Central memory CD8-positive, alpha-beta T cell (primary cell): ENCODE results near the gene CSRP1.
"Not testable (repeated sequence)": the region's sequence is repeated elsewhere in the genome, so short reads cannot be mapped to it uniquely, and the experiment has no call there.

Experiments used
- ATAC-seq: fragments of 150-1000 bp; cut with Tn5 transposase; replicated peaks from 2 replicates; pipeline ENCODE4 v1.10.0; 2022; ENCODE audit warnings: mild to moderate bottlenecking, moderate FRiP score, moderate number of reproducible peaks; ENCODE audit not compliant: poor library complexity, severe bottlenecking; ENCODE audit errors: extremely low read depth
- DNase-seq, 2 donors: peaks; one replicate each; pipeline ENCODE4 v3.0.0; 2021; ENCODE audit warnings: low spot score in 2 of 2
- H3K27ac Mint-ChIP-seq: one replicate; pipeline ENCODE4 v1.8.0; 2022; ENCODE audit warnings: low read depth, mild to moderate bottlenecking, moderate library complexity, mixed read lengths
- H3K27me3 Mint-ChIP-seq: one replicate; pipeline ENCODE4 v1.8.0; 2022; ENCODE audit warnings: mixed read lengths
- H3K36me3 Mint-ChIP-seq: one replicate; pipeline ENCODE4 v1.8.0; 2022; ENCODE audit warnings: mild to moderate bottlenecking, moderate library complexity, mixed read lengths; ENCODE audit not compliant: insufficient read depth
- H3K4me1 Mint-ChIP-seq: one replicate; pipeline ENCODE4 v1.8.0; 2022; ENCODE audit warnings: mixed read lengths
- H3K4me3 Mint-ChIP-seq: one replicate; pipeline ENCODE4 v1.8.0; 2022; ENCODE audit warnings: mild to moderate bottlenecking, moderate library complexity, mixed read lengths
- H3K9me3 Mint-ChIP-seq: one replicate; pipeline ENCODE4 v1.8.0; 2022; ENCODE audit warnings: mixed read lengths

Gene CSRP1

GRCh38 chr1:201535046-201535918 lies 28.4 kb upstream of the CSRP1 start:
- peaks cover 51% of the 10 kb centered on the region for H3K27me3 Mint-ChIP-seq
- no peak for DNase-seq
- H3K27ac Mint-ChIP-seq: no peak overlapping the region
- H3K4me1 Mint-ChIP-seq: peaks cover 17% of the 10 kb centered on the region
- no peaks in the 10 kb centered on the region for H3K9me3 Mint-ChIP-seq
- no peak for ATAC-seq
- H3K36me3 Mint-ChIP-seq: peaks cover 1% of the 10 kb centered on the region
- H3K4me3 Mint-ChIP-seq: no peak overlapping the region

DNA sequence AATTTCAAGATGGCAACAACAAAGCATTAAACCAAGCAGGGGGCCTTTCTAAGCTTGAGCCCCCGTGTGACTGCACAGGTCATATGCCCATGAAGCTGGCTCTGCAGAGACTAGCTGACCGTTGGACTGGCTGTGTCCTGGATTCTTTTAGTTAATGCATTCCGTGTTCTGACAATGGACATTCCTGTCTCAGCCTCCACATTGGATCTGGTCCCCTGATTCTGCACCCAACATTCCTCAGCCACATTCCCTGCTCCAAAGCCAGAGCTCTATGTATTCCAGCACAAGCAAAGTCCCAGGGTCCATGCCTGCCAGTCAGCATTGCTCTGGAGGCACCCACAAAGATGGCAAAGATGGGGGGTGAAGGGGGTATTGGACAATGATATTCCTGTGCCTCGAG lies 26.9 kb upstream of the CSRP1 start:
- Mint-ChIP-seq H3K9me3 (no peaks in the 10 kb centered on the region), H3K36me3 (peaks cover 1% of the 10 kb centered on the region), H3K27ac (no peak overlapping the region), H3K4me1 (peaks cover 8% of the 10 kb centered on the region), H3K27me3 (peaks cover 41% of the 10 kb centered on the region), H3K4me3 (no peak overlapping the region)
- no peak for ATAC-seq
- no peak for DNase-seq

DNA sequence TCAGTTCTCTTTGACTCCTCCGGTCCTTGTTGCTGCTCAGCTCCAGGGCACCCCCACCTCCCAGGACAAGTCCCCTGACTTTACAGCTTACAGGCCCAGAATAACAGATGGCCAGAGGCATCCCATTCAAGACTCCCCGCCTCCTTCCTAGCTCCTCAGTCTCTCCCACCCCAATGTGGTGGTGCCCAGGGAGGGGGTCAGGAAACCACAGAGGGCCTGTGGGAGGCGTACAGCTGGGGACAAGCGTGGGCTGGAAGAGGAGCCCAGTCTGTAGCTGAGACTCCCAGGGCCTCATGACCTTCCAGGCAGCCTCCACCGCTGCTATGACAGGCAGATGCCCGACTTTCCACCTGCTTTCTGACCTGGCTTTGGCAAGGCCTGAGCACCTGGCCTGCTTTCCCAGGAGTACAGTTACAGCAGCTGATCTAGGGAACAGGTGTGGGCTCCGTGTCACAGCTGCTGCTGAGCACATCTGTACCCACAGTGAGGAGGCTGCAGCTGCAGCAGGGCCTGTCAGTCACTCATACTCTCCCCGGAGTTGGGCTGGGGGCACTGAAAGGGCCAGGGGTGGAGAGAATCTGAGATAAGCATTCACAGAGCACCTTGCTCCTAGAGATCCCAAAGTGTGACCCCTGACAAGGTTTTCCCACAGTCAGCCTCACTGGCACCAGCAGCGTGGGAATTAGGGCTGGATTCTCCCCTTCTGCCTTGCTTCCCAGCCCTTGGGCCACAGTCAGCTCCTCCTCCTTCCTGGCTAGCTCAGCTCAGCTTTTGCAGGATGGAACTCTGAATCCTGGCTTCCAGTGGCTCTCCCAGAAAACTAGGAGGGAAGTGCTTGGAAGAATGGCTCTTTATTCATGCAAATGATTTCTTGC lies 24.9 kb upstream of the CSRP1 start:
- peaks cover 21% of the 10 kb centered on the region for H3K27me3 Mint-ChIP-seq
- no peaks in the 10 kb centered on the region for H3K4me1 Mint-ChIP-seq
- H3K4me3 Mint-ChIP-seq: no peak overlapping the region
- no peaks in the 10 kb centered on the region for H3K9me3 Mint-ChIP-seq
- H3K27ac Mint-ChIP-seq: peak overlapping the region; percentile 44
- peaks cover 2% of the 10 kb centered on the region for H3K36me3 Mint-ChIP-seq
- ATAC-seq (no peak), DNase-seq (no peak)

DNA sequence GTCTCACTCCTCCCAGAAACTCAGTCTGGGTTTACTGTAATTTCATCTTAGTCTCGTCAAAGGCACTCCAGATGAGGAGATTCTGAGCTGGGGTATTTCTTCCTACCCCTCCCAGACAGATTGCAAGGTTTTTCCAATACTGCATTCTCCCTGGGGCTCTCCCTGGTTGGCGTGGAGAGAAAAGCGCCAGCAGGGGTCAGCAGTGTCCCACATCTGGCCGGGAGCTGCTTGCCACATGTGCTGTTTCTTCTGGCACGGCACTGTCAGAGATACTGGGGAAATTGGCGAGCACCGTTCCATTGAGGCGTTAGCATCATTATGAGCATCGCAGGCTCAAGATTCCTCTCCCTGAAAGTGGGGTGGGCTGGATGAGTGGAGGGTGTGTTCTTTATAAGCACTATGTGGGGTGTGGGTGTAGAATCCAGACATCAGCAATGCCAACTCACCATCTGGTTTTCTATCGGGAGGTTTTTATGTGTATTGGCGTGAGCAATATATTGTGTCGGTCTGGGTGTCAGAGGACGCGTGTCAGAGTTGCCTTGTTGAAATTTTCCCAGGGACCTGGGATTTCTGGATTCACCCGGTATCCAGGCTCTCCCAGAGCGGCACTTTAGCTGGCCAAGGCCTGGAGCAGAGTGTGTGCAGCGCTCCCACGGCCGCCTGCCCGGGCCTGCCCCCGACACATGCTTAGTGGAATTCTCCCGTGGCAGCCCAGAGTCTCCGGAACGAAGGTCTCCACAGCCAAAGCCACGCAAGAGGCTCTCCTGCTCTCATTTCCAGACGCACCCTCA lies 24.0 kb upstream of the CSRP1 start:
- Mint-ChIP-seq H3K36me3 (peaks cover 2% of the 10 kb centered on the region), H3K27ac (peak overlapping the region; percentile 44), H3K27me3 (peaks cover 12% of the 10 kb centered on the region), H3K4me1 (no peaks in the 10 kb centered on the region), H3K9me3 (no peaks in the 10 kb centered on the region), H3K4me3 (no peak overlapping the region)
- DNase-seq (no peak), ATAC-seq (no peak)

DNA sequence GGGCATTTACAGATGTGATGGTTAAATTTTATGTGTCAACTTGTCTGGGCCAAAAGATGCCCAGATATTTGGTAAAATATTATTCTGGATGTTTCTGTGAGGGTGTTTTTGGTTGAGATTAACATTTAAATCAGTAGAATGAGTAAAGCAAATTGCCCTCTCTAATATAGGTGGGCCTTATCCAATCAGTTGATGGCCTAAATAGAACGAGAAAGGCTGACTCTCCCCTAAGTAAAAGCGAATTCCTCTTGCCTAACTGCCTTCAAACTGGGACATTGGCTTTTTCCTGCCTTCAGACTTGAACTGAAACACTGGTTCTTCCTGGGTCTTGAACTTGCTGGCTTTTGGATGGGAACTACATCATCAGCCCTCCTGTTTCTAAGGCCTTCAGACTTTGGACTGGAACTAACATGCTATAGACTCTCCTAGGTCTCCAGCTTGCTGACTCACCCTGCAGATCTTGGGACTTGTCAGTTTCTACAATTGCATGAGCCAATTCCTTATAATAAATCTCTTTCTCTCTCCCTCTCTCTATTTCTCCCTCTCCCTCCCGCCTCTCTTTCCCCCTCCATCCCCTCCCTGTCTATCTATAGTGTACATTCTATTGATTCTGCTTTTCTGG lies 21.8 kb upstream of the CSRP1 start:
- peaks cover 11% of the 10 kb centered on the region for H3K27me3 Mint-ChIP-seq
- H3K36me3 Mint-ChIP-seq: peaks cover 5% of the 10 kb centered on the region
- H3K27ac Mint-ChIP-seq: no peak overlapping the region
- H3K4me3 Mint-ChIP-seq: no peak overlapping the region
- ATAC-seq (no peak), DNase-seq (no peak)
- no peaks in the 10 kb centered on the region for H3K4me1 Mint-ChIP-seq
- no peaks in the 10 kb centered on the region for H3K9me3 Mint-ChIP-seq

DNA sequence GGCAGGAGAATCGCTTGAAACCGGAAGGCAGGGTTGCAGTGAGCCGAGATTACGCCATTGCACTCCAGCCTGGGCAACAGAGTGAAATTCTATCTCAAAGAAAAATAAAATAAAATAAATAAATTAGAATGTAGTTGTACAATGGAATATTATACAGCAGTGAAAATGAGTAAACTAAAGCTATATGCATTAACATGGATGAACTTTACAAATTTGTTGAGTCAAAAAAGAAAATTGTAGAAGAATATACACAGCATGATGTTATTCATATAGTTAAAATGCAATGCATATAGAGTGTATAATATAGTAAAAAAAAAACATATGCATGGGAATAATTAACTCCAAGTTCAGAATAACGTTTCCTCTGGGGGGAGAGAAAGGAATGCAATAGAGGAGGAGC lies 21.0 kb upstream of the CSRP1 start:
- Mint-ChIP-seq H3K36me3 (peaks cover 5% of the 10 kb centered on the region), H3K27ac (no peak overlapping the region), H3K4me3 (no peak overlapping the region), H3K27me3 (peaks cover 8% of the 10 kb centered on the region), H3K9me3 (no peaks in the 10 kb centered on the region), H3K4me1 (no peaks in the 10 kb centered on the region)
- ATAC-seq (no peak), DNase-seq (no peak)

GRCh38 chr1:201525193-201525778 lies 18.4 kb upstream of the CSRP1 start:
- Mint-ChIP-seq H3K4me1 (no peaks in the 10 kb centered on the region), H3K27me3 (no peaks in the 10 kb centered on the region), H3K4me3 (no peak overlapping the region), H3K9me3 (no peaks in the 10 kb centered on the region), H3K36me3 (peaks cover 7% of the 10 kb centered on the region), H3K27ac (no peak overlapping the region)
- ATAC-seq (no peak), DNase-seq (no peak)

GRCh38 chr1:201520046-201520575 lies 13.2 kb upstream of the CSRP1 start:
- DNase-seq, H3K27ac Mint-ChIP-seq, H3K9me3 Mint-ChIP-seq, H3K4me1 Mint-ChIP-seq, H3K4me3 Mint-ChIP-seq, ATAC-seq, H3K27me3 Mint-ChIP-seq: not testable (repeated sequence)
- H3K36me3 Mint-ChIP-seq: peaks cover 12% of the 10 kb centered on the region

DNA sequence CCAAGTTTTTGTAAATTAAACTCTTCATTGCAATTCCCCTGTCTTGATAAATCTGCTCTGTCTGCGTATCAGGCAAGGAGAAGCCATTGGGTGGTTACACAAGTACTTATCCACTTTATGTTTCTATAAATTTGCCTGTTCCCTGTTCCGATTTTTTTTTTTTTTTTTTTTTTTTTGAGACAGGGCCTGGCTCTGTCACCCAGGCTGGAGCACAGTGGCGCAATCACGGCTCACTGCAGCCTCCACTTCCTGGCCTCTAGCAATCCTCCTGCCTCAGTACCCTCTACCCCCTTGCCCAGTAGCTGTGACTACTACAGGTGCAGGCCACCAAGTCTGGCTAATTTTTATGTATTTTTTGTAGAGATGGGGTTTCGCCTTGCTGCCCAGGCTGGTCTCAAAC lies 11.1 kb upstream of the CSRP1 start:
- Mint-ChIP-seq H3K27ac (no peak overlapping the region), H3K27me3 (no peaks in the 10 kb centered on the region), H3K36me3 (peaks cover 9% of the 10 kb centered on the region), H3K4me1 (no peaks in the 10 kb centered on the region), H3K4me3 (no peak overlapping the region), H3K9me3 (no peaks in the 10 kb centered on the region)
- ATAC-seq: no peak
- DNase-seq: no peak

DNA sequence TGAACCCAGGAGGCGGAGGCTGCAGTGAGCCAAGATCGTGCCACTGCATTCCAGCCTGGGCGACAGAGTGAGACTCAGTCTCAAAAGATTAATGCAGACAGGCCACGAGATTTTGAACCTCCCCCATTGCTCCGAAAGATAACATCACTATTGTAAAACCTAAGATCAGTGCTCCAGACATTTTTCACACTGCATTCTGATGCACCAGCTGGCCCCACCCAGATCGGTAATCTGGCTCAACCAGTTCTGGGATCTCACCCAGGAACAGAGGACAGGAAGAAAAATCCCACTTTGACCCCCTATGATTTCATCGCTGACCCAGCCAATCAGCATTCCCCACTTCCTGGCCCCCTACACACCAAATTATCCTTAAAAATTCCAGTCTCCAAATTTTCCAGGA lies 10.7 kb upstream of the CSRP1 start:
- Mint-ChIP-seq H3K36me3 (peaks cover 9% of the 10 kb centered on the region), H3K27me3 (no peaks in the 10 kb centered on the region), H3K4me1 (no peaks in the 10 kb centered on the region), H3K4me3 (no peak overlapping the region), H3K9me3 (no peaks in the 10 kb centered on the region), H3K27ac (no peak overlapping the region)
- no peak for DNase-seq
- ATAC-seq: no peak

- ATAC-seq: no peak
- H3K27me3 Mint-ChIP-seq: no peaks in the 10 kb centered on the region
- no peaks in the 10 kb centered on the region for H3K4me1 Mint-ChIP-seq
- H3K4me3 Mint-ChIP-seq: no peak overlapping the region
- H3K27ac Mint-ChIP-seq: no peak overlapping the region
- H3K36me3 Mint-ChIP-seq: peaks cover 7% of the 10 kb centered on the region
- DNase-seq: no peak
- no peaks in the 10 kb centered on the region for H3K9me3 Mint-ChIP-seq
These were observed 9.7 kb upstream of the CSRP1 start for GRCh38 chr1:201516511-201517127.
